Neural cell (in vitro differentiated cells): ENCODE measurements around the gene DNAH17. TPM values are rescaled to one million over a fixed set of nuclear protein-coding genes. Genes with fewer than 3 reads are reported as not detected.

Experiments
- H2AFZ ChIP-seq: fragments of 200-600, 300-800 bp; sonication (generic), shearing (Covaris generic); 2 replicates; pipeline ENCODE4 v1.6.0; 2014; ENCODE audit warnings: low read depth, mild to moderate bottlenecking, antibody characterized with exemption, low read length, moderate library complexity
- H3F3A ChIP-seq: fragments of 200-600 bp; shearing (Covaris generic); 2 replicates; pipeline ENCODE4 v1.6.1; 2016; ENCODE audit warnings: mild to moderate bottlenecking, moderate library complexity, mixed read lengths, antibody characterized with exemption, low read length; ENCODE audit not compliant: insufficient read depth, poor library complexity, severe bottlenecking
- H3K27ac ChIP-seq: fragments of 200-600, 300-800 bp; sonication (generic), shearing (Covaris generic); 2 replicates; pipeline ENCODE4 v1.5.1; 2014; ENCODE audit warnings: mild to moderate bottlenecking, low read length, moderate library complexity
- H3K27me3 ChIP-seq: fragments of 300-800, 200-600 bp; sonication (generic), shearing (Covaris generic); 2 replicates; pipeline ENCODE4 v1.6.0; 2014; ENCODE audit warnings: mild to moderate bottlenecking, low read depth, low read length, moderate library complexity; ENCODE audit not compliant: insufficient read depth
- H3K36me3 ChIP-seq: fragments of 300-800, 200-600 bp; sonication (generic), shearing (Covaris generic); 2 replicates; pipeline ENCODE4 v1.5.1; 2014; ENCODE audit warnings: mild to moderate bottlenecking, antibody characterized with exemption, low read length, moderate library complexity; ENCODE audit not compliant: insufficient read depth
- H3K4me2 ChIP-seq: fragments of 300-800, 200-600 bp; sonication (generic), shearing (Covaris generic); 2 replicates; pipeline ENCODE4 v1.6.0; 2014; ENCODE audit warnings: mild to moderate bottlenecking, low read length
- H3K4me3 ChIP-seq: fragments of 300-800, 200-600 bp; sonication (generic), shearing (Covaris generic); 2 replicates; pipeline ENCODE4 v1.5.1; 2014; ENCODE audit warnings: mild to moderate bottlenecking, low read length, moderate library complexity
- H3K79me2 ChIP-seq: fragments of 200-600 bp; shearing (Covaris generic); replicated peaks from 2 replicates; pipeline ENCODE4 v1.6.0; 2014; ENCODE audit warnings: mild to moderate bottlenecking, low read length, moderate library complexity; ENCODE audit not compliant: insufficient read depth
- H3K9ac ChIP-seq: fragments of 300-800, 200-600 bp; sonication (generic), shearing (Covaris generic); 2 replicates; pipeline ENCODE4 v1.6.1; 2016; ENCODE audit warnings: mild to moderate bottlenecking, low read length, mixed read lengths
- H3K9me2 ChIP-seq: fragments of 200-600 bp; shearing (Covaris generic); 2 replicates; pipeline ENCODE4 v1.6.1; 2016; ENCODE audit warnings: mild to moderate bottlenecking, low read length, mixed read lengths; ENCODE audit not compliant: insufficient read depth
- H3K9me3 ChIP-seq: fragments of 200-600, 300-800 bp; sonication (generic), shearing (Covaris generic); 2 replicates; pipeline ENCODE4 v1.6.1; 2016; ENCODE audit warnings: mild to moderate bottlenecking, mixed run types, low read length, moderate library complexity, mixed read lengths
- H4K20me1 ChIP-seq: fragments of 200-600 bp; shearing (Covaris generic); 2 replicates; pipeline ENCODE4 v1.6.1; 2016; ENCODE audit warnings: mild to moderate bottlenecking, mixed run types; ENCODE audit not compliant: insufficient read depth
- EP300 ChIP-seq: fragments of 450-650 bp; conservative IDR thresholded peaks from 2 replicates; pipeline ENCODE4 v1.6.1; 2014; ENCODE audit warnings: antibody characterized with exemption, mild to moderate bottlenecking, moderate library complexity; ENCODE audit not compliant: poor library complexity, severe bottlenecking
- EZH2 ChIP-seq: fragments of 200-600, 300-800 bp; shearing (Covaris generic), sonication (generic); IDR thresholded peaks from 2 replicates; pipeline ENCODE4 v1.6.1; 2014; ENCODE audit warnings: antibody characterized with exemption, low read length, borderline replicate concordance, mild to moderate bottlenecking; ENCODE audit not compliant: insufficient read depth, poor library complexity, severe bottlenecking
- MXI1 ChIP-seq: fragments of 450-650 bp; conservative IDR thresholded peaks from 2 replicates; pipeline ENCODE4 v1.6.1; 2014; ENCODE audit warnings: antibody characterized with exemption, mild to moderate bottlenecking; ENCODE audit not compliant: poor library complexity, severe bottlenecking
- POLR2AphosphoS5 ChIP-seq: IDR thresholded peaks from 2 replicates; pipeline ENCODE4 v1.6.1; 2012
- RAD21 ChIP-seq: fragments of 450-650 bp; conservative IDR thresholded peaks from 2 replicates; pipeline ENCODE4 v1.6.1; 2014; ENCODE audit warnings: antibody characterized with exemption, mild to moderate bottlenecking, moderate library complexity
- SMC3 ChIP-seq: fragments of 450-650 bp; conservative IDR thresholded peaks from 2 replicates; pipeline ENCODE4 v1.6.1; 2014; ENCODE audit warnings: antibody characterized with exemption, mild to moderate bottlenecking, moderate library complexity; ENCODE audit not compliant: poor library complexity
- TAF1 ChIP-seq: IDR thresholded peaks from 2 replicates; pipeline ENCODE4 v1.6.1; 2012; ENCODE audit warnings: low read depth
- polyA plus RNA-seq: library from polyadenylated mRNA; depleted of rRNA; stranded (reverse); fragments of >200 nt; gene quantifications from 2 replicates; pipeline ENCODE4 v1.2.3, GENCODE V29; 2014
- TF ChIP-seq, protein P1 (sequence below): IDR thresholded peaks from 2 replicates; pipeline ENCODE4 v1.6.1; 2012; ENCODE audit warnings: borderline replicate concordance
- TF ChIP-seq, protein P2 (sequence below): fragments of 450-650 bp; IDR thresholded peaks from 2 replicates; pipeline ENCODE4 v1.5.1; 2014; ENCODE audit warnings: antibody characterized with exemption, mild to moderate bottlenecking, moderate library complexity; ENCODE audit not compliant: poor library complexity, severe bottlenecking

The DNAH17 gene
- polyA plus RNA-seq, 1 donor from 2014 or later: not detected

DNA sequence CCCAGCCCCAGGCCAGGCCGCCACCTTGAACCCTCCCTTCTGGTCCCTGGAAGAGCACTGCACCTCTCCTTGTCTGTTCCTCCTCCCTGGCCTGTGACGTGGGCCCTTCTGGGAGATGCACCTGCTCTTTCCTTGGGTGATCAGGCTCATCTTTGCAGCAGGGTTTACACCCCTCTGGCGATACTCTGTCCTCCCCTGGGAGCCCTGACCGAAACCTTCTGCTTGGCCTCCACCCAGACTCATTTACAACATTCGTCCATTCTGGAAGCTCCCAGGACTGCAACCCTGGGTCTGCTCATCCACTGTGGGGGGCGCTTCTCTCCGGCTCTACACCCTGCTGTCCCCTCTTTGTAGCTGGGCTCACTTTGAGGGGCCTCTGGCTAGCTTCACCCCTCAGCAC lies 125.4 kb downstream of the DNAH17 start:
- Histone ChIP-seq H3K9me2 (no peaks in the 10 kb centered on the region), H3K9ac (no peak overlapping the region)
- TF ChIP-seq RAD21 (no peak), TAF1 (no peak), SMC3 (no peak)
- TF ChIP-seq, protein P1, sequence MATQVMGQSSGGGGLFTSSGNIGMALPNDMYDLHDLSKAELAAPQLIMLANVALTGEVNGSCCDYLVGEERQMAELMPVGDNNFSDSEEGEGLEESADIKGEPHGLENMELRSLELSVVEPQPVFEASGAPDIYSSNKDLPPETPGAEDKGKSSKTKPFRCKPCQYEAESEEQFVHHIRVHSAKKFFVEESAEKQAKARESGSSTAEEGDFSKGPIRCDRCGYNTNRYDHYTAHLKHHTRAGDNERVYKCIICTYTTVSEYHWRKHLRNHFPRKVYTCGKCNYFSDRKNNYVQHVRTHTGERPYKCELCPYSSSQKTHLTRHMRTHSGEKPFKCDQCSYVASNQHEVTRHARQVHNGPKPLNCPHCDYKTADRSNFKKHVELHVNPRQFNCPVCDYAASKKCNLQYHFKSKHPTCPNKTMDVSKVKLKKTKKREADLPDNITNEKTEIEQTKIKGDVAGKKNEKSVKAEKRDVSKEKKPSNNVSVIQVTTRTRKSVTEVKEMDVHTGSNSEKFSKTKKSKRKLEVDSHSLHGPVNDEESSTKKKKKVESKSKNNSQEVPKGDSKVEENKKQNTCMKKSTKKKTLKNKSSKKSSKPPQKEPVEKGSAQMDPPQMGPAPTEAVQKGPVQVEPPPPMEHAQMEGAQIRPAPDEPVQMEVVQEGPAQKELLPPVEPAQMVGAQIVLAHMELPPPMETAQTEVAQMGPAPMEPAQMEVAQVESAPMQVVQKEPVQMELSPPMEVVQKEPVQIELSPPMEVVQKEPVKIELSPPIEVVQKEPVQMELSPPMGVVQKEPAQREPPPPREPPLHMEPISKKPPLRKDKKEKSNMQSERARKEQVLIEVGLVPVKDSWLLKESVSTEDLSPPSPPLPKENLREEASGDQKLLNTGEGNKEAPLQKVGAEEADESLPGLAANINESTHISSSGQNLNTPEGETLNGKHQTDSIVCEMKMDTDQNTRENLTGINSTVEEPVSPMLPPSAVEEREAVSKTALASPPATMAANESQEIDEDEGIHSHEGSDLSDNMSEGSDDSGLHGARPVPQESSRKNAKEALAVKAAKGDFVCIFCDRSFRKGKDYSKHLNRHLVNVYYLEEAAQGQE: no peak

DNA sequence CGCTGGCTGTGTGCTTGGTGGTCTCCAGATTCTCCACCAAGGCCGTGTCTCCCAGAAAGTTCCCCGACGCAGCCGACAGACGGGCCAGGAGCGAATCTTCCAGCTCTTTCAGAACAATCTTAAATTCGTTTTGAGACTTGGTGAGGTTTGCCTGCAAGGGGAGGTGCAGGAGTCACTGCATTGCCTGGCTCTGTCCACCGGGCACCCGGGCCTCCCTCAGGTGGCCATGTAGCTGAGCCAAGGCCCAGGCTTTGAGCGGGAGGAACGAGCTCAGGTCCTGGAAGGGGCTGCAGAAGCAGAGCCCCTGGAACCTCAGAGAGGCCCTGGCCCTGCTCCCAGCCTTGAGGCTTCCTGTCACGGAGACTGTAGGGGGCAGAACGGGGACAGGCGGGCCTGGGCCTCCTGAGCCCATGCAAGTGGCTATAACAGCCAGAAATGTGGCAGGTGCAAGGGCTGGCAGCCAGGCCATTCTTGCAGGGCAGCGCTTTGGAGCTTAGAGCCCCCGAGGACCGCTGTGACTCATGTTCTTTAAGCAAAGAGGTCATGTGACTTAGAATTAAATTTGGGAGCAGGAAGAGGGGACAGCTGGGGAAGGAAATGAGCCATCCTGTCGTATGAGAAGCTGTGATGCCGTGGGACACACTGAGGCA lies 126.4 kb downstream of the DNAH17 start:
- Histone ChIP-seq H3K4me2 (no peak overlapping the region), H2AFZ (no peak overlapping the region), H3K79me2 (no peaks in the 10 kb centered on the region), H3K27me3 (no peaks in the 10 kb centered on the region), H4K20me1 (no peaks in the 10 kb centered on the region), H3K27ac (no peak overlapping the region), H3K4me3 (no peak overlapping the region), H3K9me2 (no peaks in the 10 kb centered on the region), H3K9ac (no peak overlapping the region), H3K36me3 (no peaks in the 10 kb centered on the region), H3F3A (no peaks in the 10 kb centered on the region), H3K9me3 (no peaks in the 10 kb centered on the region)
- TF ChIP-seq EZH2: no peak

More for the DNA sequence above, 125.4 kb downstream of the DNAH17 start:
- H3K36me3 ChIP-seq: no peaks in the 10 kb centered on the region
- no peak overlapping the region for H2AFZ ChIP-seq
- H3K4me2 ChIP-seq: no peak overlapping the region
- H4K20me1 ChIP-seq: no peaks in the 10 kb centered on the region
- H3K4me3 ChIP-seq: no peak overlapping the region
- H3K79me2 ChIP-seq: no peaks in the 10 kb centered on the region
- no peaks in the 10 kb centered on the region for H3K9me3 ChIP-seq
- no peaks in the 10 kb centered on the region for H3K27me3 ChIP-seq
- H3F3A ChIP-seq: no peaks in the 10 kb centered on the region
- no peak overlapping the region for H3K27ac ChIP-seq

DNA sequence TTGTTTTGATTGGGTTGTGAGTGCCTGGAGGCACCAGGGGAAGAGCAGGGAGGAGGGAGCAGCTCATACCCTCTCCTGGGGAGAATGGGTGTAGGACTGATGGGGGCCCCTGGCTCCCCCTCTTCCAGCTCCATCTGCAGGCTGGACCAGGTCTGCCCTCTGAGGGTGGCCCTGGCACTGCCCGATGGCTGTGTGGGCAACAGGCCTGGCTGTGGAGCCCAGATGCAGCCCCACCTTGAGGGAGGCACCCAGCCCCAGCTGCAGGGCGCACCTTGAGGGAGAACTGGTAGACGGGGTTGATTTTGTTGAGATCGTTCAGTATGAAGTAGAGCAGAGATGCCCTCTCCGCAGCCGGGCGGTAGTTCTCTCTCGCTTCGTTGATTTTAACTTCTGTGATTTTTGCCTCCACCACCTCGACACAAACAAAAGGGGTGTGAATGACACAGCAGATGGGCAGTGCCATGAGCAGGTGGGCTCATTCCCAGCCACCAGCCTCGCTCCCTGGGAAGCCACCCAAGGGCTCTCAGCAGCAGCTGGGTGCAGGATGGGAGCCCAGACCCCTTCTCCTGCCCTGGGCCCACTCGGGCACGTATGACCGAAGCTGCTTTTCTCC lies 127.1 kb downstream of the DNAH17 start:
- no peaks in the 10 kb centered on the region for H3K9me2 ChIP-seq
- H3K27ac ChIP-seq: no peak overlapping the region
- H3K27me3 ChIP-seq: no peaks in the 10 kb centered on the region
- no peak overlapping the region for H3K4me3 ChIP-seq
- H3F3A ChIP-seq: no peaks in the 10 kb centered on the region
- H3K4me2 ChIP-seq: no peak overlapping the region
- no peaks in the 10 kb centered on the region for H3K36me3 ChIP-seq
- H4K20me1 ChIP-seq: no peaks in the 10 kb centered on the region
- H3K79me2 ChIP-seq: no peaks in the 10 kb centered on the region
- H2AFZ ChIP-seq: no peak overlapping the region
- H3K9me3 ChIP-seq: no peaks in the 10 kb centered on the region
- TF ChIP-seq POLR2AphosphoS5 (no peak), SMC3 (no peak), TAF1 (no peak), EZH2 (no peak), MXI1 (no peak), EP300 (no peak), RAD21 (no peak)
- TF ChIP-seq, protein P1: no peak
- TF ChIP-seq, protein P2, sequence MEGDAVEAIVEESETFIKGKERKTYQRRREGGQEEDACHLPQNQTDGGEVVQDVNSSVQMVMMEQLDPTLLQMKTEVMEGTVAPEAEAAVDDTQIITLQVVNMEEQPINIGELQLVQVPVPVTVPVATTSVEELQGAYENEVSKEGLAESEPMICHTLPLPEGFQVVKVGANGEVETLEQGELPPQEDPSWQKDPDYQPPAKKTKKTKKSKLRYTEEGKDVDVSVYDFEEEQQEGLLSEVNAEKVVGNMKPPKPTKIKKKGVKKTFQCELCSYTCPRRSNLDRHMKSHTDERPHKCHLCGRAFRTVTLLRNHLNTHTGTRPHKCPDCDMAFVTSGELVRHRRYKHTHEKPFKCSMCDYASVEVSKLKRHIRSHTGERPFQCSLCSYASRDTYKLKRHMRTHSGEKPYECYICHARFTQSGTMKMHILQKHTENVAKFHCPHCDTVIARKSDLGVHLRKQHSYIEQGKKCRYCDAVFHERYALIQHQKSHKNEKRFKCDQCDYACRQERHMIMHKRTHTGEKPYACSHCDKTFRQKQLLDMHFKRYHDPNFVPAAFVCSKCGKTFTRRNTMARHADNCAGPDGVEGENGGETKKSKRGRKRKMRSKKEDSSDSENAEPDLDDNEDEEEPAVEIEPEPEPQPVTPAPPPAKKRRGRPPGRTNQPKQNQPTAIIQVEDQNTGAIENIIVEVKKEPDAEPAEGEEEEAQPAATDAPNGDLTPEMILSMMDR: no peak
- H3K9ac ChIP-seq: no peak overlapping the region
